Effector CD8-positive, alpha-beta T cell (primary cell): ENCODE measurements around the gene SYT13.
"Not testable (repeated sequence)": the region's sequence is repeated elsewhere in the genome, so short reads cannot be mapped to it uniquely, and the experiment has no call there.

ENCODE experiments used
- DNase-seq: peaks from one replicate; lab custom pipeline; 2025; lab: John Stamatoyannopoulos, UW

The SYT13 gene

GRCh38 chr11:45272701-45273100, 13.4 kb downstream of the SYT13 start:
- DNase-seq: no peak

GRCh38 chr11:45270946-45271716, 15.0 kb downstream of the SYT13 start:
- no peak for DNase-seq

DNA sequence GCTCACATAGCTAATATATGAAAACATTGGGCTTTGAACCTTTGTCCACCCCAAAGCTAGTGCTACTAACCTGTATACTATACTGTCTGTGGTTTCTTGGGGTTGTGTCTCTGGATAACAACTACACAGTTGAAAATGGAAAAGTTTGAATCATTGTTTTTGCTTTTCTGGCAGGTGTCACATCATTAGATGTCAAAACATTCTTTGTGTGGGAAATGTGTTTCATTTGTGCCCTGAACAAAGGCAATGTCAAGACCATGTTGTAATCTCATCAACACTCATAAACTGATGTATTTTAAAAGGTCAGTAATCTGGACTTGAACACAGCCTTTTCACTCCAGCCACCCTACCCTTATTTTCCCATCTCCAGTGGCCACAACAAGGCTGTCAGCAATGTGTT, 16.5 kb downstream of the SYT13 start:
- no peak for DNase-seq

DNA sequence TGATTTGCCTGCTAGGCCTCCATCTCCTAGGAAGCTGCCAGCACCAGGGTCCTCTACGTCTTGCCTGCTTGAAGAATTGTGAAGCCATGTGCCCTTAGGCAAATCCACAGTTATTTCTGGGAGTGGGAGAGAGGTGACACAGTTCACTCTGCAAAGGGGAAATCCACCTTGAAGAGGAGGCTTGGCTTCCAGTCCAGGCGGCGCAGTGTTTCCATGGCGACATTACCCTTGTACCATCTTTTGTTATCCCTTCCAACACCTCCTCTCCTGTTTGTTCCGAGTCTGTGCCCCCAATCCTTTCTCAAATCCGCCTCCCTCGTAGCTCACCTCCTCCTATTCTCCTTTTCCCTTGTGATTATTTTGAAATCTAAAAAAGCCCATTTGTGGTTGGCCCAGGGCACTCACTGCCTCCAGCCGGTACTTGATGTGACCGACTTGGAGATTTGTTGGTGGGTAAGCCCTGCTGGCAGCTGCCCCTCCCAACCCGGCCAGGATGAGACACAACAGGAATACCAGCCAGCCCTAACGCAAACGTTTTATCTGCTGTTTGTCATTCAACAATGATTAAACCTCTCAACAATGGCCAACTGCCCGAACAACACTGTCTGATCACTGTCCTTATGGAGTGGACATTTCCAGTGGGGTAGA, 18.4 kb downstream of the SYT13 start:
- DNase-seq: no peak

DNA sequence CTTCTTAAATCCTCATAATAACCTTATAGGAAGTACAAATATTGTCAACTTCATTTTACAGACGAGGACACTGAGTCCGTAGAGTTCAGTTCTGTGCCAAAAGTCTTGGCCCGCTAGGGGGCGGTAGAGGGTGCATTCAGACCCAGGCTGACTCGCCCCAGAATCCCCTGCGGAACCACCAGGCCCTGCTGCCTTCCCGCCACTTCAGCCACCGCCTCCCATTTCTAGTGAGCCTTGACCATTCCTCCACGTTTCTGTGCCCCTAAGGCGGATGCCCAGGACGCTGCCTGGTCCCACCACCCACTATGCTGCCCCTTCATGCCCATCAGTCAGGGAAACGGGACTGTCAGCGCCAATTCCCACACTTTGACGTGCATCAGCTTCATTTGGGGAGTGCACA, 19.1 kb downstream of the SYT13 start:
- DNase-seq: no peak

DNA sequence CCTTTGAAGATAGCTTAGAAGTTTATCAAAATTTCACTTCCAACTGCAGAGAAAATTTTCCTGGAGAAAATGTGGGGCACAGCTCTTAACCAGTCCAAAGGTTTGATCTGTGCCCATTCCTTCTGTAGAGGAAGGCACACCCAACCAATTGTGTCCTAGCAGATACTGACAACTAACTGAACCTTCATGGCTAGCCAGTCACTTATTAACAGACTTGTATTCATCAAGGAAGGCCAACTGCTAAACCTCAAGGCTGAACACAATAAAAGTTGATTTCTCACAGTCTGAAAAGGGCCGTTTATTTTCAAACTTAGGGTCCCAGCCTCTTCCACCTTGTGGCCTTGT, 19.5 kb downstream of the SYT13 start:
- DNase-seq: no peak

DNA sequence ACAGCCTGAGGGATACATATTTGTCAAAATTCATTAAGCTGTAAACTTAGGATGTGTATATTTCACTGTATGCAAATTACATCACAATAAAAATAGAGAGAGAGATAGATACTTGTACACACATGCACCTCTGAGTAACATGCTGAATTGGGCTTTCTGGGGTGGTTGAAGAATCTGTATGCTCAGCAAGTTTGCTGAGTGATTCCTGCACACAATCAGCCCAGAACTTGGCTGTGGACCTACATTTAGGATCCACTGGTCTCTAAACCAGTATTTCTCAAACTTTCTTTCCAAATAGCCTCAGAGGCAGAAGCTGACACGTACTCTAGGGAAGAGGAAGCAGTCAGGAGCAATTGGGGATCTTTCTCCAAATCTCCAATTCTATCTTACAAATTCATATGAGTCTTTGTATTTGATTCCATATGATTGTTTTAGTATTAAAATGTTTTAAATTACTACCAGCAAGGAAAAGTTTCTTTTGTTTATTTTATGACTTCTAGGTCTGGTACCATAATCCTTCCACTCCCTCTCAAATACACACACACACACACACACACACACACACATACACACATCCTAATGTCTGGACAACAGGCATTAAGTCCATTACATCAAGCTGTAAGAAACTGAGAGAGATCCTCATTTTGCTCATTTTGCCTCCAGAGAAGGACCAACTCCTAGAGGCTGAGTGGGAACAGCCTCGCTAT, 20.0 kb downstream of the SYT13 start:
- DNase-seq: no peak

GRCh38 chr11:45264839-45265515, 21.2 kb downstream of the SYT13 start:
- DNase-seq: no peak

GRCh38 chr11:45263773-45264172, 22.4 kb downstream of the SYT13 start:
- DNase-seq: no peak

DNA sequence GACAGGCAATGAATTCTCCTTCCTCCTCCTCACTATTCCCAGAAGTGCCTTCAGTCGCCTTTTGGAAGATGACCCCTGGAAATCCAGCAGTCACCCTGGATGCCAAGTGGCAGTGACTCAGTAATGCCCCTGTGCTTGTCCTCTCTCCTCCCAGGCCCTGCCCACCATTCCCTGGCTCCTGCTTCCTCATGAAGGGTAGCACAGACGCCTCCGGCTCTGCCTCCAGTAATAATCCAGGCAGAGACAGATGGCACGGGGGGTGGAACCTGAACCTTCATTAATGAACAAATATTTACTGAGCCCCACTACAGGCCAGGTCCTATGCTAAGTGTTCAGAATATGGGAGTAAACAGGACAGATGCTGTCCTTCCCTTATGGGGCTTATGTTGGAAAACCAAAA, 23.2 kb downstream of the SYT13 start:
- DNase-seq: no peak

DNA sequence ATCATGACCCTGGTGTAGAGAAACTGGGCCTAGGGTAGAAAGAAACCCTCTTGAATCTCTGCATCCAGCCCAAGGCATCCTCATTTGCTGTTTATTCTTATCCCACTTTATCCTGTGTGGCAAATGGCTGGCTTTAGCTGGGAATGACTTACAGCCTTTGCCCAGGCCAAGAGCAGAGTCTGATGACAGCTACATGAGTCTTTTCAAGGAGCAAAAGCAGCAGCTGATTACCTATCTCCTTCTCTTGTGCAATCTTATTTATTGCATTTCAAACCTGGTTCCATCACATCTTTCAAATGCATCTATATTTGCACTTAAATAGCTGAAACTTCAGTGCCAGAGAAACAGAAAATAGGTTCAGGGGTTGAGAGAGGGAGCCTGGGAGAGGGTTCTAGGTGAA, 26.1 kb downstream of the SYT13 start:
- DNase-seq: no peak

- DNase-seq: no peak
These were observed 26.5 kb downstream of the SYT13 start for GRCh38 chr11:45259592-45259991.

DNA sequence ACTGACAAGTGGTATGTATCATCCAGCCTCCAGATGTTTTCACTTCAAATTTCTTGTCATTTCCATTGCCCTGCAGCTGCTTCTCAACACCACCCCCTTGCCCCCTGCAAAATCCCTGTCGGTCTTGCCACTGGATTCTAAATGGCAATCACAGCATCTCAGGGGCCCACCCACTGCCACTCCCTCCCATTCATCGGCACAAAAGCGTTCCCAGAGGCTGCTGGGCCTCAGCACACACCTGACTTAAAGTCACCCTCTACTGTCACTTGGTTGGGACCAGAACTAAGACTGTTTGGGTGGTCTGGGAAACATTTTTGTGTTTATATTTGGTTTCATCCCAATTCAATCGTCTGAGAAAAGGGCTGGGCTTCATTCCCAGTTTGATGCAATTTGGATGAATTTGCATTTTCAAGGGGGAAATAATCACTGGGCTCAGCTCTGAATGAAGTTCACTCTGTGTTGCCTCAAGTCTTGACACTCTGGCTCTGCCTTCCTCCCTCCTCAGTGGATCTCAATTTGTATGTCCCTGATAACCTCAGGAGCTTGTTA, 27.1 kb downstream of the SYT13 start:
- DNase-seq: no peak

- DNase-seq: no peak
These were observed 32.1 kb downstream of the SYT13 start for GRCh38 chr11:45254070-45254469.

DNA sequence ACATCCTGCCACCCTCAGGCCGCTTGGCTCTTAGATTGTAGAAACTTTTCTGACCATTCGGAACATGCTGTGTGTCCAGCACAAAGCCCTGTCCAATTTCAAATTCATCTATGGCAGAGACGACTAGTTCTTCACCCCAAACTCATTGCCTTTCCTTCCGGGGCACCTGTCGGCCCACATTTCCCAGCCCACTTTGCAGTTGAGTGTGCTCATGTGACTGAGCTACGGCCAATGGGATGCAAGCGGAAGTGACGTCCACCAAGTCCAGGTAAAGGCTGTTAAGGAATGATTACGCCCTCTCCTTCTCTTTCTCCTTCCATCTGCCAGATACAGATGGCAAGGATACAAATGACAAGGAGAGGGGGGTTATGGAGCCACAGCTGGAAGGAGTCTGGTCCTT, 32.5 kb downstream of the SYT13 start:
- DNase-seq: no peak

- no peak for DNase-seq
These were observed 33.3 kb downstream of the SYT13 start for GRCh38 chr11:45252877-45253276.

DNA sequence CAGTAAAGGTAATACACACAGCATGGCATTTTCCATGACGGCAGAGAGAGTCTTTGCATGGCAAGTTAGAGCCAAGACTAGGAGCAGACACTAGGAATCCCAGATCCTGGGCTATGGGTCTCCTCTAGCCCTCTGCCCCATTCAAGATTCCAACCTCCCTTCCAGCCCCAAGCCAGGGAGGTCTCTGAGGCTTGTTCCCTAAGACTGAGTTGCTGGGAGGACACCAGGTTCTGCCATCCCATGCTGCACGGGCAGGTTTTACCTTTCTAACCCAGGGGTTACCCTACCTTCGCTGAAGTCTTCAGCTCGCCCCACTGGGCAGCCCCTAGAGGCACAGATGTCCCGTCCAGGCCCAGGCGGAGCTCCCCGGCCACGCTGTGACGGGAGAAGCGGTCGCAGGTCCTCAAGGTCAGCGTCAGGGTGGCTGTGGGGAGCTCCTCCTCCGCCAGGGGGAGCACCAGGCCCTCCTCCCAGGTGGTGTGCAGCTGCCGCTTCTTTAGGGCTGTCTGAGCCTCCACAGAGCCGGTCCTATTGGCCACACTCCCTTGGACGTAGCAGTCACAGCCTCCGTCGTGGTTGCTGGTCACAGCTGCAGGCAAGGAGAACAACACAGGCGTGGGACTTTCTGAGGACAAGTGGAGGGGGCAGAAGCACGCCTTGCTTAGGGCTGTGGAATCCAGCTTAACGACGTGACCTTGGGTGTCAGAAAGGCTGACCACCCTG, 33.8 kb downstream of the SYT13 start:
- no peak for DNase-seq

- DNase-seq: no peak
These were observed 36.0 kb downstream of the SYT13 start for GRCh38 chr11:45250035-45250718.

- DNase-seq: not testable (repeated sequence)
These were observed 36.8 kb downstream of the SYT13 start for GRCh38 chr11:45249372-45249771.

DNA sequence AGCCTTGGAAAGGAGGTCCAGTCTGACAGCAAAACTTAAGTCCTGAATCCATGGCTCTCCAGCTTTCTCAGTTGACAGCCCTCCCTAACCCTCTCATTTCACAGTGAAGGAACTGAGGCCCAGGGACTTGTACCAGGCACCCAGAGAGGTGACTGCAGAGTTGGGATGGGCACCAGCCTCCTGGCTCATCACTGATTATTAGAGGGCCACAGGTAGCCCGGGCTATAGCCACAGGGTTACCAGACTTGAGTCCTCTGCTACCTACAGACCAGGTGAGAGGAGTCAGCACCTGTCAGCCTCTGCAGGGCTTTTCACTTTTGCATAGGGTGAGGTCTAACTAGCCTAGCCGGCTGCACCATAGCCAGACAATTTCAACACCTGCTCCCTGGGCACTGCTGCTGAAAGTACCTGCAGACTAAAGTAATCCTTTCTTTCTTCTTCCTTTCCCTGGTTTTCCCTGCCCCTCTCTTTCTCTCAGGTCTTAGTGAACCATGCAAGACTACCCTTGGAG, 37.6 kb downstream of the SYT13 start:
- no peak for DNase-seq

DNA sequence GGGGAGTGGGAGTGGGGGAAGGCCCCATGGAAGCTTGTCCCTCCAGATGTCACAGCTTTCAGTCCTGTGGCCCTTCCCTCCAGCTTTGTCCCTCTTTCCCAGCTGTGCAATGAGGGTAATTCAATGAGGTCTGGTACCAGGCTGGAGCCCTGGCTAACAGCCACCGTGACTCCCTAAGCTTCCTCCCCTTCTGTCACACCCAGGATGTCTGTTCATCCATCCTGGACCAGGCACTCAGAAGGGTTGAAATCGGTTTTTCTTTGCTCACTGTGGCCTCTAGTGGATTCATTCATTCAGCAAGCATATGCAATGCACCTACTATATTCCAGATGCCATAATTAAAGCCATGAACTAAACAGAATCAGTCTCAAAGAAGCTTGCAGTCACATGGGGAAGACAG, 38.7 kb downstream of the SYT13 start:
- DNase-seq: no peak
